Stimulated activated CD4-positive, alpha-beta T cell treated with anti-CD3 and anti-CD28 coated beads, TNF-alpha, amount 100 ng/mL, for 4 hours (primary cell): ENCODE data around the gene PSD2.

ENCODE experiments used
- DNase-seq, 3 experiments: peaks; one replicate each; pipeline ENCODE4 v3.0.0-alpha.2; 2020; ENCODE audit warnings: low read depth in 3 of 3

Gene PSD2

GRCh38 chr5:139878093-139878492 lies 82.5 kb downstream of the PSD2 start:
- no peak for DNase-seq

- no peak for DNase-seq
Measured at GRCh38 chr5:139880416-139881142, 85.0 kb downstream of the PSD2 start.

GRCh38 chr5:139881143-139881733 lies 85.6 kb downstream of the PSD2 start:
- no peak for DNase-seq

- DNase-seq: no peak
Measured at GRCh38 chr5:139882316-139882715, 86.7 kb downstream of the PSD2 start.

- no peak for DNase-seq
Measured at GRCh38 chr5:139882961-139883539, 87.4 kb downstream of the PSD2 start.

- no peak for DNase-seq
Measured at GRCh38 chr5:139884144-139884543, 88.5 kb downstream of the PSD2 start.

GRCh38 chr5:139884734-139885133 lies 89.1 kb downstream of the PSD2 start:
- DNase-seq: no peak

- DNase-seq: no peak
Measured at GRCh38 chr5:139885172-139885856, 89.7 kb downstream of the PSD2 start.

GRCh38 chr5:139885857-139886208 lies 90.2 kb downstream of the PSD2 start:
- DNase-seq: no peak

GRCh38 chr5:139886213-139886612 lies 90.6 kb downstream of the PSD2 start:
- DNase-seq: no peak

- DNase-seq: no peak
Measured at GRCh38 chr5:139888370-139888769, 92.8 kb downstream of the PSD2 start.

- DNase-seq: no peak
Measured at GRCh38 chr5:139889410-139889809, 93.8 kb downstream of the PSD2 start.

GRCh38 chr5:139893873-139894272 lies 98.3 kb downstream of the PSD2 start:
- no peak for DNase-seq
